GM19324 (cell line): ENCODE measurements around the gene CDH4.

Experiments used
- ATAC-seq: cut with Tn5 transposase; IDR thresholded peaks from one replicate; pipeline ENCODE4 v1.9.1; 2021; ENCODE audit warnings: mild to moderate bottlenecking, moderate library complexity; ENCODE audit not compliant: unreplicated experiment, low FRiP score

The CDH4 gene

GRCh38 chr20:61732511-61733210 lies 480.6 kb downstream of the CDH4 start:
- no peak for ATAC-seq

- no peak for ATAC-seq
Observed at GRCh38 chr20:61733216-61733615, 481.2 kb downstream of the CDH4 start.

- ATAC-seq = no peak
Observed at GRCh38 chr20:61733891-61734732, 482.1 kb downstream of the CDH4 start.

- ATAC-seq = no peak
Observed at GRCh38 chr20:61734733-61735502, 482.9 kb downstream of the CDH4 start.

- no peak for ATAC-seq
Observed at GRCh38 chr20:61735503-61735785, 483.4 kb downstream of the CDH4 start.

GRCh38 chr20:61736001-61736635 lies 484.1 kb downstream of the CDH4 start:
- ATAC-seq = no peak

- no peak for ATAC-seq
Observed at GRCh38 chr20:61736751-61737310, 484.8 kb downstream of the CDH4 start.

- no peak for ATAC-seq
Observed at GRCh38 chr20:61737346-61737745, 485.3 kb downstream of the CDH4 start.

GRCh38 chr20:61737812-61738443 lies 485.9 kb downstream of the CDH4 start:
- no peak for ATAC-seq

GRCh38 chr20:61738601-61739069 lies 486.6 kb downstream of the CDH4 start:
- ATAC-seq = no peak

- no peak for ATAC-seq
Observed at GRCh38 chr20:61739086-61739831, 487.2 kb downstream of the CDH4 start.

GRCh38 chr20:61739832-61740118 lies 487.7 kb downstream of the CDH4 start:
- ATAC-seq = no peak

GRCh38 chr20:61742097-61742825 lies 490.2 kb downstream of the CDH4 start:
- ATAC-seq = no peak

GRCh38 chr20:61743606-61744005 lies 491.5 kb downstream of the CDH4 start:
- no peak for ATAC-seq

- no peak for ATAC-seq
Observed at GRCh38 chr20:61744691-61745396, 492.8 kb downstream of the CDH4 start.

GRCh38 chr20:61745397-61746146 lies 493.5 kb downstream of the CDH4 start:
- no peak for ATAC-seq

- ATAC-seq = no peak
Observed at GRCh38 chr20:61746147-61746646, 494.1 kb downstream of the CDH4 start.
